ENCODE measurements around the gene UPK2.
A peak's percentile ranks its signal among the peaks of the same experiment; 100 is the strongest.
"Not testable (repeated sequence)": the region's sequence is repeated elsewhere in the genome, so short reads cannot be mapped to it uniquely, and the experiment has no call there.

Gene UPK2

DNA sequence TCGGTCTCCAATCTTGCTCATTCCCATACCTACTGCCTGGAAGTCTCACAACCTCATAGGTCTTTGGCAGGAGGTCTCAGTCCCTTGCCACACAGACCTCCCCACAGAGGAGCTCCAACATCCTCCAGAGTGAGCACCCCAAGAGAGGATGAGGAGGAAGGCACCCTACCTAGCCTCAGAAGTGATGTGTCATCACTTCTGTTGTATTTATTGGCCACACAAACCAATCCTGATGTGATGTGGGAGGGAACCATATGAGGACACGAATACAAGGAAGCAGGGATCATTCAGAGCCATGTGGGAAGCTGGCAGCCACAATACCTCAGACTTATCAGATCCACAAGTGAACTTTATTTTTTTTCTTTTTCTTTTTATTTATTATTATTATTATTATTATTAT is 9.0 kb upstream of the UPK2 start:
- Mint-ChIP-seq H3K4me3 (no peak overlapping the region), H3K4me1 (peaks cover 9% of the 10 kb centered on the region), H3K27me3 (ENCODE audit: low read depth, poor library complexity) (peaks cover 40% of the 10 kb centered on the region), H3K27ac (peak overlapping the region; percentile 38), H3K9me3 (no peaks in the 10 kb centered on the region), H3K36me3 (ENCODE audit: low read depth) (no peaks in the 10 kb centered on the region)
- no peak for DNase-seq
- TF ChIP-seq CTCF (IDR thresholded peaks at IDR 0.05): no peak

- DNase-seq: no peak
- no peaks in the 10 kb centered on the region for H3K36me3 Mint-ChIP-seq (ENCODE audit: low read depth)
- H3K27me3 Mint-ChIP-seq (ENCODE audit: low read depth, poor library complexity): peaks cover 49% of the 10 kb centered on the region
- H3K9me3 Mint-ChIP-seq: no peaks in the 10 kb centered on the region
- no peak overlapping the region for H3K4me3 Mint-ChIP-seq
- peaks cover 9% of the 10 kb centered on the region for H3K4me1 Mint-ChIP-seq
- TF ChIP-seq CTCF (IDR thresholded peaks at IDR 0.05): no peak
- no peak overlapping the region for H3K27ac Mint-ChIP-seq
Observed at GRCh38 chr11:118948000-118948399, 8.1 kb upstream of the UPK2 start.

- Mint-ChIP-seq H3K36me3 (ENCODE audit: low read depth) (no peaks in the 10 kb centered on the region), H3K4me3 (no peak overlapping the region), H3K9me3 (no peaks in the 10 kb centered on the region), H3K4me1 (peaks cover 12% of the 10 kb centered on the region), H3K27me3 (ENCODE audit: low read depth, poor library complexity) (peaks cover 65% of the 10 kb centered on the region), H3K27ac (no peak overlapping the region)
- DNase-seq: peak; percentile 44
- no peak for TF ChIP-seq CTCF (IDR thresholded peaks at IDR 0.05)
Observed at GRCh38 chr11:118953265-118953664, 2.8 kb upstream of the UPK2 start.

- not testable (repeated sequence) for H3K27ac Mint-ChIP-seq, H3K4me3 Mint-ChIP-seq
Observed at GRCh38 chr11:118953976-118954375, 2.1 kb upstream of the UPK2 start.

DNA sequence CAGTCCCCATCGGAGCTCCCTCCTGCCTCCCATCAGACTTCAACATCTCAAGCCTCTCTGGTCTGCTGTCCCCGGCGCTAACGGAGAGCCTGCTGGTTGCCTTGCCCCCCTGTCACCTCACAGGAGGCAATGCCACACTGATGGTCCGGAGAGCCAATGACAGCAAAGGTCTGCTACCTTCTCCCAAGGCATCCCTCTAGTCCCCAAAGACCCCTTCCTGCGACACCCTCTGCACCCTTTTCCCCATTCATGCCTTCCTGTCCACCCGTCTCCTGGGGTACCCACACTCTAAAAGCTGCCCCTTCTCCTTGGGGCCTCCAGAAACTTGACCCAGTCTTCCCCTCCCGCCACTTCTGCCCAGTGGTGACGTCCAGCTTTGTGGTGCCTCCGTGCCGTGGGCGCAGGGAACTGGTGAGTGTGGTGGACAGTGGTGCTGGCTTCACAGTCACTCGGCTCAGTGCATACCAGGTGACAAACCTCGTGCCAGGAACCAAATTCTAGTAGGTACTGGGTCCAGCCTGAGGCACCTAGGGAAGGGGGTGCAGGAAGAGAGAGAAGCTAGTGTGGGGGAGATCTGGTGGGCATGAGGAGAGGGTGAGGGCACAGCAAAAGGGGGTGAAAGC is 860 bp downstream of the UPK2 start:
- H3K4me3 Mint-ChIP-seq: no peak overlapping the region
- peak; percentile 17 for TF ChIP-seq CTCF (IDR thresholded peaks at IDR 0.05)
- H3K4me1 Mint-ChIP-seq: peaks cover 12% of the 10 kb centered on the region
- no peak overlapping the region for H3K27ac Mint-ChIP-seq
- peaks cover 59% of the 10 kb centered on the region for H3K27me3 Mint-ChIP-seq (ENCODE audit: low read depth, poor library complexity)
- no peaks in the 10 kb centered on the region for H3K9me3 Mint-ChIP-seq
- no peak for DNase-seq
- no peaks in the 10 kb centered on the region for H3K36me3 Mint-ChIP-seq (ENCODE audit: low read depth)

More at GRCh38 chr11:118953976-118954375, 2.1 kb upstream of the UPK2 start:
- H3K9me3 Mint-ChIP-seq; DNase-seq; H3K36me3 Mint-ChIP-seq (ENCODE audit: low read depth): not testable (repeated sequence)
- H3K4me1 Mint-ChIP-seq: peaks cover 12% of the 10 kb centered on the region
- H3K27me3 Mint-ChIP-seq (ENCODE audit: low read depth, poor library complexity): peaks cover 65% of the 10 kb centered on the region

GRCh38 chr11:118957549-118957948 is 1.5 kb downstream of the UPK2 start:
- Mint-ChIP-seq H3K4me3 (no peak overlapping the region), H3K27ac (no peak overlapping the region), H3K27me3 (ENCODE audit: low read depth, poor library complexity) (peaks cover 53% of the 10 kb centered on the region), H3K36me3 (ENCODE audit: low read depth) (no peaks in the 10 kb centered on the region), H3K4me1 (peaks cover 12% of the 10 kb centered on the region), H3K9me3 (no peaks in the 10 kb centered on the region)
- no peak for DNase-seq
- TF ChIP-seq CTCF (IDR thresholded peaks at IDR 0.05): no peak

Data from nephron progenitor cell (in vitro differentiated cells).